Esophagus muscularis mucosa (tissue), 4 donors: ENCODE measurements around the gene BICC1. TPM values are rescaled to one million over a fixed set of nuclear protein-coding genes. Genes with fewer than 3 reads are reported as not detected.

Experiments
- DNase-seq: peaks from one replicate; pipeline ENCODE4 v3.0.0-alpha.2; 2017; ENCODE audit errors: extremely low spot score
- H3K27ac ChIP-seq, 4 donors: fragments of 200-600 bp; sonication (generic); replicated peaks in 1 of 4; 1 replicate in 3 of 4; 2 replicates in 1 of 4; pipeline ENCODE4 v1.5.1; 2016 to 2019; ENCODE audit warnings: mild to moderate bottlenecking in 1 of 4
- H3K27me3 ChIP-seq, 4 donors: fragments of 200-600 bp; sonication (generic); one replicate each; pipeline versions ENCODE4 v1.5.1 to v1.6.0; 2016 to 2019
- H3K36me3 ChIP-seq, 4 donors: fragments of 200-600 bp; sonication (generic); one replicate each; pipeline ENCODE4 v1.5.1; 2016 to 2019
- H3K4me1 ChIP-seq, 4 donors: fragments of 200-600 bp; sonication (generic); one replicate each; pipeline ENCODE4 v1.5.1; 2016 to 2019
- H3K4me3 ChIP-seq, 4 donors: fragments of 200-600 bp; sonication (generic); 1 replicate in 2 of 4; 2 replicates in 2 of 4; pipeline ENCODE4 v1.5.1; 2016 to 2019; ENCODE audit warnings: mild to moderate bottlenecking in 4 of 4, moderate library complexity in 1 of 4
- H3K9me3 ChIP-seq, 4 donors: fragments of 200-600 bp; sonication (generic); 1 replicate in 3 of 4; 2 replicates in 1 of 4; pipeline ENCODE4 v1.5.1; 2016 to 2019
- CTCF ChIP-seq, 3 experiments: fragments of 200-600 bp in 2 of 3; fragments of 450-650 bp in 1 of 3; sonication (generic) in 2 of 3; IDR thresholded peaks; one replicate each; pipeline ENCODE4 v1.5.1; 2017 to 2019; ENCODE audit warnings: antibody characterized with exemption in 3 of 3, mild to moderate bottlenecking in 2 of 3, moderate library complexity in 1 of 3
- EP300 ChIP-seq: sonication (generic); formaldehyde crosslinking; IDR thresholded peaks from one replicate; pipeline ENCODE4 v1.6.1; 2017; ENCODE audit warnings: antibody characterized with exemption
- POLR2A ChIP-seq: fragments of 450-650 bp; IDR thresholded peaks from one replicate; pipeline ENCODE4 v1.6.1; 2017; ENCODE audit warnings: antibody characterized with exemption, moderate library complexity, mild to moderate bottlenecking, low read depth
- POLR2AphosphoS5 ChIP-seq, 2 donors: sonication (generic); formaldehyde crosslinking; IDR thresholded peaks; one replicate each; pipeline ENCODE4 v1.6.1; 2017; ENCODE audit warnings: antibody characterized with exemption in 2 of 2
- WGBS: methylation state at CpG from one replicate; pipeline ENCODE4 v1.1.5; 2018; 5-methylcytosine and 5-hydroxymethylcytosine counted together
- intact Hi-C: fragments of 100-400 bp; cut with DNase I; formaldehyde crosslinking; loops from one replicate; pipeline ENCODE4 v1.15.1; 2023
- total RNA-seq, 4 donors: library from RNA; depleted of rRNA; stranded (reverse); fragments of >200 nt; gene quantifications; one replicate each; pipeline versions ENCODE4 v1.1.0 to v1.2.1, GENCODE V29; 2016

Gene BICC1
- total RNA-seq, 4 donors from 2014 or later = 19.1 to 24.9 (median 20.5) TPM

- no peak overlapping the region for H3K27ac ChIP-seq
- intact Hi-C loops = no loop called here
- peak; percentile 17 for DNase-seq
- peaks cover 0 to 12% (median 6%) of the 10 kb centered on the region in 4 donors for H3K4me1 ChIP-seq
- no peaks in the 10 kb centered on the region for H3K27me3 ChIP-seq
- TF ChIP-seq POLR2AphosphoS5 (IDR thresholded peaks at IDR 0.05) (no peak), EP300 (no peak)
- peaks cover 0 to 6% (median 3%) of the 10 kb centered on the region in 4 donors for H3K9me3 ChIP-seq
- no peaks in the 10 kb centered on the region for H3K36me3 ChIP-seq
- no peak overlapping the region for H3K4me3 ChIP-seq
- 91% methylated on average over 2 of the region's 2 CpGs for whole genome bisulfite sequencing
Measured at GRCh38 chr10:58859526-58859925, 346.9 kb downstream of the BICC1 start.

- Histone ChIP-seq H3K4me3 (no peak overlapping the region), H3K4me1 (no peaks in the 10 kb centered on the region), H3K27ac (no peak overlapping the region), H3K36me3 (no peaks in the 10 kb centered on the region), H3K9me3 (peaks cover 0 to 3% (median 0%) of the 10 kb centered on the region in 4 donors), H3K27me3 (no peaks in the 10 kb centered on the region)
- TF ChIP-seq POLR2AphosphoS5 (IDR thresholded peaks at IDR 0.05) (no peak), POLR2A (no peak), EP300 (no peak), CTCF (IDR thresholded peaks at IDR 0.05) (no peak)
- DNase-seq = no peak
- intact Hi-C loops = no loop called here
Measured at GRCh38 chr10:58867683-58868082, 355.0 kb downstream of the BICC1 start.

DNA sequence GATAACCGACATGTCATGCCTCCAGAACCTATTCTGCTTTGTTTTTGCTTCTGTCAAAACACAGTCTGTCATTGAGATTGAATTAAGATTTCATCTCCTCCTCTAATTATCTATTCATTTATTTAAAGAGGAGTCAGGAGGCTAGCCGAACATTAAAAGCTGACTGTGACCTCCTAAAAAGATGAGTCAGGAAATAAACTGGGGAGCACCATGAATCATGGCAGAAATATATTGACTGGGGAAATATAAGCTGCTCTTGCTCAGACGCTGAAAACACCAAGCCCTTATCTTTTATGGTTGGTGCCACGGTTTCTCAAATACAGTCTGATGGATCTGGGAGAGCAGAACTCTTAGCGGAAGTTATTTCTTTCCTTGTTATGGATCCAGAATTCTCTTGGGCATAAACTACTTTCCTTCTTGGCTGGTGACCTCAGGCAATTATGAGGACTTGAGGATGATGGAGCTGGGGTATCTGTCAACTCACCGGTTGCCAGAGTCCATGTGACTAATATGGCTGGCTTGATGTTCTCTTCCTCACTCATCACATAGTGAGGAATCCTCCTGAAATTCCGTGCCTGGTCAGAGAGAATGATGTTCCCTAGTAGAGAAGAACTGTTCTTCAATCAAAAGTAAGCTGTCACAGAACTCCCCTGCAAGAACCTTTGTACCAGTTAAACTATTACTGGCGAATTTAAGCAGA, 356.2 kb downstream of the BICC1 start:
- Histone ChIP-seq H3K9me3 (peaks cover 0 to 3% (median 0%) of the 10 kb centered on the region in 4 donors), H3K4me1 (no peaks in the 10 kb centered on the region), H3K27me3 (no peaks in the 10 kb centered on the region), H3K36me3 (no peaks in the 10 kb centered on the region), H3K27ac (no peak overlapping the region), H3K4me3 (no peak overlapping the region)
- TF ChIP-seq EP300 (no peak), POLR2AphosphoS5 (IDR thresholded peaks at IDR 0.05) (no peak), POLR2A (no peak), CTCF (IDR thresholded peaks at IDR 0.05) (no peak)
- DNase-seq = no peak
- WGBS = 81% methylated on average over 8 of the region's 8 CpGs
- intact Hi-C loops = no loop called here

DNA sequence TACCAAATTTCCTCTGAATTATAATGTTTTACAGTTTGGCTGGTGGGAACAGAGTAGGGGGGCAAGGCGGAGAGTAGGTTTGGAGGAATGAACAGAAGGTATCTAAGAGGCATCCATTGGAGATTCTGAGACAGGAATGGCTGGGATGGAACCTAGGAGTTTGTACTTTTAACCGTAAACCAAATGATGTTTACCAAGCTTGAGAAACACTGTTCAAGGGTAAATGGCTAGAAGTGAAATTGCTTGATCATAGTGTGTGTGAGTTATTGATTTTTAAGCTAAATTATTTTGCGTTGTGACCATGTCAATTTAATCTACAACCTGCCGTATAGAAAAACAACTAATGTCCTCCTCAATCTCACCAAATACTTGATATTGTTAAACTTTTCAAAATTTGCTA, 357.4 kb downstream of the BICC1 start:
- Histone ChIP-seq H3K36me3 (no peaks in the 10 kb centered on the region), H3K4me3 (no peak overlapping the region), H3K27me3 (no peaks in the 10 kb centered on the region), H3K27ac (no peak overlapping the region), H3K4me1 (no peaks in the 10 kb centered on the region), H3K9me3 (peaks cover 0 to 3% (median 0%) of the 10 kb centered on the region in 4 donors)
- intact Hi-C loops = no loop called here
- DNase-seq = no peak
- no peak for TF ChIP-seq POLR2A
- WGBS = 94% methylated on average over 4 of the region's 4 CpGs

DNA sequence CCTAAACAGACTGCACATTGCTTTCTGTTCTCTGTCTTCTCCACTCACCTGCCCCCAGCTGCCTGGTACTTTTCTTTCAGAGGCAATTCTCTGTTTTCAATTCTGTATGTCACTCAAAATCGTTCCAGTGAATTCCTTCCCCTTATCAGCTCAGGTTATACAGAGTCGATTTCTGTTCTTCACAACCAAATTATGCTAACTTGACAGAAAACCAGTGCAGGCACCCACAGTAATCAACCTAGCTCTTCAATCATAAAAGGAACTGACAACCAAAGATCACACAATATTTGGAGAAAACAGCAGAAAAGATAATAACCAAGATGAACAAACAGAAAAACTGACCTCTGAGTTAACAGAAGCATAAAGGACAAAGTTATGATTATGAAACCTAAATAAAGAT, 360.5 kb downstream of the BICC1 start:
- peaks cover 0 to 3% (median 0%) of the 10 kb centered on the region in 4 donors for H3K9me3 ChIP-seq
- DNase-seq = no peak
- intact Hi-C loops = no loop called here
- no peaks in the 10 kb centered on the region for H3K27me3 ChIP-seq
- no peaks in the 10 kb centered on the region for H3K4me1 ChIP-seq
- no peak overlapping the region for H3K4me3 ChIP-seq
- H3K36me3 ChIP-seq = no peaks in the 10 kb centered on the region
- TF ChIP-seq POLR2A (no peak), EP300 (no peak), CTCF (IDR thresholded peaks at IDR 0.05) (no peak)
- H3K27ac ChIP-seq = no peak overlapping the region
- WGBS = 79% methylated on average over 2 of the region's 2 CpGs

Other genes starting within 250 kb of the BICC1 start
- gene IPMK, start 245.0 kb upstream of the BICC1 start, total RNA-seq = 1 to 10 TPM; 3.4 to 5.5 (median 4.3) TPM
- gene CISD1, start 243.7 kb upstream of the BICC1 start, total RNA-seq = 10 to 100 TPM; 30.8 to 46.3 (median 33.0) TPM
- 10 to 100 TPM; 11.5 to 17.4 (median 15.3) TPM for gene UBE2D1, start 177.9 kb upstream of the BICC1 start, total RNA-seq
- gene TFAM, start 127.5 kb upstream of the BICC1 start, total RNA-seq = 10 to 100 TPM; 15.4 to 24.3 (median 19.5) TPM